ENCODE measurements around the gene APLNR.

Gene APLNR

DNA sequence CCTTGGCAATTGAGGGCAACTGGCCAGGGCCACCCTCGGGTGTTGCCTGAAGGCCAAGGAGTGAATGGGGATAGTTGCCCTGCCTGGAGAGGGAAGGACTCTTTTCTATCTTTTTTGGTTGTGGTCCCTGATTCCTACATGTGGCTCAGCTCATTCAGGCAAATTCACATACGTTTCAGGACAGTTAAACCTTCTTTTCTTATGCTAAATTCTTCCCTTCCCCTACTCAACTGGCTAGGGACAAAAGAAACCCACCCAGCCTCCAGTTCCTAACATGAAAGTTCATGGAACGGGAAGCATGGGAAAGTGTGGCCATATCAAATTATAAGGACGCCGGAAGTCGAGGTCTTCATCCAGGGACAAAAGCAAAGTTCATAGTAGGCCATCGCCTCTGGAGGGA lies 26.3 kb upstream of the APLNR start:
- ATAC-seq (no peak), DNase-seq (no peak)
- Mint-ChIP-seq H3K27me3 (peaks cover 22% of the 10 kb centered on the region), H3K27ac (no peak overlapping the region), H3K36me3 (ENCODE audit: low read depth) (no peaks in the 10 kb centered on the region), H3K9me3 (peaks cover 19% of the 10 kb centered on the region), H3K4me1 (no peaks in the 10 kb centered on the region), H3K4me3 (no peak overlapping the region)

DNA sequence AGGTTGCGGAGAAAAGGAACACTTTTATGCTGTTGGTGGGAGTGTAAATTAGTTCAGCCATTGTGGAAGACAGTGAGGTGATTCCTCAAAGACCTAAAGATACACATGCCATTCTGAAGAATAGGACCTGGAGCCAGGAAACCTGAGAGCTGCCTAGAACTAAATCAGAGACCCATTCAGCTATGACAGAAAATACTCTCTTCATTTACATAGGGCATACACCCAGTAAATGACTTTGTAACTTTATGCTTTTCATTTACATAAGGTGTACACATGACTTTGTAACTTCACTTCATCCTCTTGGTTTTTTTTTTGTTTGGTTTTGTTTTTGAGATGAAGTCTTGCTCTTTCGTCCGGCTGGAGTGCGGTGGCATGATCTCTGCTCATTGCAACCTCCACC lies 25.1 kb upstream of the APLNR start:
- peaks cover 15% of the 10 kb centered on the region for H3K9me3 Mint-ChIP-seq
- DNase-seq (no peak), ATAC-seq (no peak)
- no peak overlapping the region for H3K27ac Mint-ChIP-seq
- no peaks in the 10 kb centered on the region for H3K36me3 Mint-ChIP-seq (ENCODE audit: low read depth)
- no peaks in the 10 kb centered on the region for H3K4me1 Mint-ChIP-seq
- peaks cover 16% of the 10 kb centered on the region for H3K27me3 Mint-ChIP-seq
- H3K4me3 Mint-ChIP-seq = no peak overlapping the region

DNA sequence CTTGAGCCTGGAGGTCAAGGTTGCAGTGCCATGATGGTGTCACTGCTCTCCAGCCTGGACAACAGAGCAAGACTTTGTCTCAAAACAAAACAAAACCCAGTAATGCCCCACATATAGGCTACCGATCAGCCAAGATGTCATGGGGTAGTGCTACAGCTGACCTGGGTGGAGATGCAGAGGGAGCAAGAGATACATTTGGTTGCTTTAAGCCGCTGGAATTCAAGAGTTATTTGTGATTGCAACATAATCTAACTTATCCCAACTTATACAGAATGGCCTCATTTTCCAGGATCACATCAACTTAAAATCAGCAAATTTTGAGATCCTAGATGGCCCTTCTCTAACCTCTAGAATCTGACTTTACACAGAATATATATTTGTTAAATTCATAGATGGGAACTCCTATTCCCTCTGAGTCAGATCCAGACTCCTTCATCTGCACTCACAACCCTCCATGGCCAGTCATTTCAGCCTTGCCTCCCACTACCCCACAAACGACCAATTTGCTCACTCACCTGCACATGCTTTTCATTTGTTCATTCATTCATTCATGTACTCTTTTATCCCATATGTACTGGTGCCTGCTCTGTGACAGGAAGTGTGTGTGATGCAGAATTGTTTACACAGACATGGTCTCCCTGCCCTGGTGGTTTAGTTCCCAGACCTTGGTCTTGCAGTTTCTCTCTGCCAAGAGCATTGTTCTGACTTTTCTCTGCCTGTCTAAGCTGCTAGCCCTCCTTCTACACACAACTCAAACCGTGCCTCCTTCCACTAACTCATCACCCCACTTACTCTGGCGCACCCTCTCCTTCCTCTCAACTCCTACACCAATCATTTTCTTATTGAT lies 24.1 kb upstream of the APLNR start:
- H3K9me3 Mint-ChIP-seq = peaks cover 14% of the 10 kb centered on the region
- ATAC-seq = no peak
- DNase-seq = no peak
- H3K4me3 Mint-ChIP-seq = no peak overlapping the region
- H3K4me1 Mint-ChIP-seq = no peaks in the 10 kb centered on the region
- H3K27ac Mint-ChIP-seq = no peak overlapping the region
- H3K27me3 Mint-ChIP-seq = peaks cover 19% of the 10 kb centered on the region
- no peaks in the 10 kb centered on the region for H3K36me3 Mint-ChIP-seq (ENCODE audit: low read depth)

DNA sequence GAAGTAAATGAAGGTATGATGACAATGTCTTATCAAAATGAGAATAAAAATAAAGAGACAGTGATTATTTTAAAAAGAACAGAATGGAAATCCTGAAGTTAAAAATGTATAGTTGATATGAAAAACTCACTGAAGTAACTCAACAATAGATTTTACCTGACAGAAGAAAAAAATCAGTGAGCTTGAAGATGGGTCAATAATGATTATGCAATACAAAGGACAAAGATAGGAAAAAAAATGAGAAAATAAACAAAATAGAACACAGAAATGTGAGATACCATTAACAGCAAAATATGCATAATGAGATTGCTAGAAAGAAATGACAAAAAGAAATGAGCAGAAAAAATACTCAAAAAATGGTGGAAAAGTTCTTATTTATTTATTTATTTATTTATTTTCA lies 19.1 kb upstream of the APLNR start:
- no peaks in the 10 kb centered on the region for H3K36me3 Mint-ChIP-seq (ENCODE audit: low read depth)
- H3K4me1 Mint-ChIP-seq = no peaks in the 10 kb centered on the region
- H3K27ac Mint-ChIP-seq = no peak overlapping the region
- H3K9me3 Mint-ChIP-seq = peaks cover 7% of the 10 kb centered on the region
- no peak for ATAC-seq
- peaks cover 31% of the 10 kb centered on the region for H3K27me3 Mint-ChIP-seq
- H3K4me3 Mint-ChIP-seq = no peak overlapping the region
- no peak for DNase-seq

DNA sequence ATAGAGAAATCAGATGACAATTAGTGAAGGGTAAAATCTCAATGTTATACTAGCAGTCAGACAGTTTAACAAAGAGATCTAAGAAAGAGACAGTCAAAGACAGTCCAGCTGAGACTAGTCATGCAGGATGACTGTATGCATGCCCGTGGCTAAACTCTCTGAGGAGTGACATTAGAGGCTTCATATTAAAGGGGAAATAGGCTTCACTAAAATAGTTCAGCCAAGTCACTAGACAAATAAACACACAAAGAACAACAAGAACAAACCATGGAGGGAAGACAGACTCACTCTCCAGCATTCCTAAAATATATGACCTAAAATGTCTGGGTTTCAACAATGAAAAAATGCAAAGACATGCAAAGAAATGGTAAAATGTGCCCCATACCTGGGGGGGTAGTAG lies 18.6 kb upstream of the APLNR start:
- Mint-ChIP-seq H3K36me3 (ENCODE audit: low read depth) (no peaks in the 10 kb centered on the region), H3K4me3 (no peak overlapping the region), H3K9me3 (peaks cover 7% of the 10 kb centered on the region), H3K27me3 (peaks cover 31% of the 10 kb centered on the region), H3K27ac (no peak overlapping the region), H3K4me1 (no peaks in the 10 kb centered on the region)
- ATAC-seq (no peak), DNase-seq (no peak)

DNA sequence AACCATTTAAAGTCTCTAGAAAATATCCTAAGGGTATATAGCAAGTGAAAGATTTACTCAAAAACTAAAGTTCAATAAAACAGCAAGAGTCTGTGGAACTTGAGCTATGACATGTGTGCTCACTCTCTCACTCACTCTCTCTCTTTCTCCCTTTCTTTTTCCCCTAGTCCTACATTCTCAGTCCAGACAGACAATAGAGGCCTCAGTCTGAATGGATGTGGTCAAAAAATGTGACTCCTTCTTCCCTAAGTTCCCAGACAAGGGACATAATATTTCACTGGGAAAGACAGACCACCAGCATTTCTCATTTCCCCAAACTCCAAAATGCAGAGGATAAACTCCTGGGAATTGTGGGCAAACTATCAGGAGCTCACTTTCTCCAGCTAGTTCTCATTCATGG lies 17.6 kb upstream of the APLNR start:
- H3K4me1 Mint-ChIP-seq = peaks cover 2% of the 10 kb centered on the region
- no peak for ATAC-seq
- no peak overlapping the region for H3K4me3 Mint-ChIP-seq
- no peaks in the 10 kb centered on the region for H3K36me3 Mint-ChIP-seq (ENCODE audit: low read depth)
- H3K9me3 Mint-ChIP-seq = peaks cover 7% of the 10 kb centered on the region
- peaks cover 31% of the 10 kb centered on the region for H3K27me3 Mint-ChIP-seq
- no peak overlapping the region for H3K27ac Mint-ChIP-seq
- DNase-seq = no peak

DNA sequence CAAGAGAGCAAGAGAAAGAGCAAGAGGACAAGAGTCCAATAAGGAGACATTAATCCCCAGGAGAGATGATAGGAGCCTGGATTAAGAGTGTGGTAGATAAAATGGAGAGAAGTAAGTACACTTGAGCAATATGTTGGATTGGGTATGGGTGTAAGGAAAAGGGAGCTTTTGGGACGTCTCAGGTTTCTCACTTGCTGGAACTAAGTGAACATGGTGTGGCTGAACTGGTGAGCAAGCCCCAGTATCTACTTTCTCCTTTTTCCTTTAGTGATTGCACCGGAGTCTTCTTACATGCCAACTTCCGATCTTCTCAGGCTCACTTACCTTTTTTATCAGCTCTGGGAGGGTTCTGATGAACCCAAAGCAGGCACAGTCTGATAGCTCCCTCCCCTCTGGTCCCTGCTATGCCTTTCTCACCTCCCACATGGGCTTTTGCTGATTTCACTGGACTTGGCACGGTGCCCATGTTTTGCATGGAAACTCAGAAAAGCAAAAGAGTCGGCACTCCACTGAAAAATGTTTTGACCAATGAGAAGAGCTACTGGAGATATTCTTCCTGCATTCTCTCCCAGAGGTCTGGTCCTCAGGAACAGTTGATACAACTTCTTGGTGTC lies 14.5 kb upstream of the APLNR start:
- Mint-ChIP-seq H3K4me3 (no peak overlapping the region), H3K36me3 (ENCODE audit: low read depth) (no peaks in the 10 kb centered on the region), H3K27ac (no peak overlapping the region), H3K27me3 (peaks cover 31% of the 10 kb centered on the region), H3K9me3 (peaks cover 7% of the 10 kb centered on the region), H3K4me1 (peaks cover 2% of the 10 kb centered on the region)
- no peak for ATAC-seq
- DNase-seq = no peak

DNA sequence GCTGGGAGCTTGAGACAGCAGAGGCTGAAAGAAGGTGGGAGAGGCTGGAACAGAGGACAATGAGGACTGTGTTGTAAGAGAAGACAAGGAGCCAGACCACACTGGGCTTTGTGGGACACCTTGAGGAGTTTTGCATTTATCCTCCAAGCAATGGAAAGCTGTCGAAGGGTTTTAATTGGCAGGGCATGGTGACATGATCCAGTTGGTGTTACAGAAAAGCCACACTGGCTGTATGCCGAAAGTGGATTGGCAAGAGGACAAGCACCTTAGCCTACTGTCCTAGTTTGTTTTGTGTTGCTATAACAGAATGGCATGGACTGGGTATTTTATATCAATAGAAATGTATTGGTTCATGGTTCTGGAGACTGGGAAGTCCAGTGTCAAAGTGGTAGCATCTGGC lies 14.0 kb upstream of the APLNR start:
- H3K4me1 Mint-ChIP-seq = peaks cover 2% of the 10 kb centered on the region
- peaks cover 2% of the 10 kb centered on the region for H3K9me3 Mint-ChIP-seq
- no peaks in the 10 kb centered on the region for H3K36me3 Mint-ChIP-seq (ENCODE audit: low read depth)
- no peak overlapping the region for H3K4me3 Mint-ChIP-seq
- H3K27ac Mint-ChIP-seq = no peak overlapping the region
- H3K27me3 Mint-ChIP-seq = peaks cover 27% of the 10 kb centered on the region
- no peak for DNase-seq
- ATAC-seq = no peak

DNA sequence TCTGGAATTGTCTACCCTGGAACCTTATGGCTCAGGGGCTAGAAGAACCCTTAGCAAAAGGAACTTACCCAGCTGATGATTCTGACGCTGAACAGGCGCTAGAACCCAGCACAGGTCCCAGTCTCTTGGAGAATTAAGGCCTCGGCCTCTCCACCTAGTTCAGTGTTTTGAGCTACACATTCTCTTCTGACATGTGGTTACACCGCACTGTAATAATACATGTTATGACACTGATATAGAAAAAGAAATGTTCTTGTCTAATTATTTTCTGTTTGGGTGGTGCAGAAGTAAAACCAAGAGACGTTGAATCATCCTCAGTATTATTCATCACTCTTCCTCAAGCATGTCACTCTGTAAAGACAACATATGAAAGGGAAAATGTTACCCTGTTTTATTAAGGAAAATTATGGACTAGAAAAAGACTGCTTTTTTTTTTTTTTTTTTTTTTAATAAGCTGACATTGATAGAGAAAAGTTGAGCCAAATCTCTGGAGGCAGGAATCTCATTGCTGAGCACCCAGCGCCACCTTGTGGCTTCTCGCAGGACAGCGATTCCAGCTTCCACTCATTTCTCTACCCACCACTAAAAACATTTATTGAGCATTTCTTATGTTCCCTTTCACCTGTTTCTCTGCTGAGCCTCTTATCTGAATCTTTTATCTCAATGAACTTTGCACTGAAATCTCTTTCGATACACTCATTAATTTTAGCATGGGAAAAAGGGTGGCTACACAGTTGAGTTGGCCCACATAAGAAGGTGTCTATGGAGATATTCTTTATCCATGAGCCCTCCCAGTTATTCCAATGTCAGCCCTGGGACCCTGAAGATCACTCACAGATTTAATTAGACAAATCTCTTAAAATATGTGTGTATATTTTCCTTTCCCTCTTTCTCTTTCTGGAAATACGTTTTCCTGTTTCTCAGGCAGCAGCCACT lies 12.6 kb upstream of the APLNR start:
- DNase-seq (peak; percentile 60), ATAC-seq (peak; percentile 43)
- peaks cover 22% of the 10 kb centered on the region for H3K27me3 Mint-ChIP-seq
- H3K27ac Mint-ChIP-seq = no peak overlapping the region
- no peaks in the 10 kb centered on the region for H3K36me3 Mint-ChIP-seq (ENCODE audit: low read depth)
- H3K9me3 Mint-ChIP-seq = no peaks in the 10 kb centered on the region
- peaks cover 3% of the 10 kb centered on the region for H3K4me1 Mint-ChIP-seq
- no peak overlapping the region for H3K4me3 Mint-ChIP-seq

DNA sequence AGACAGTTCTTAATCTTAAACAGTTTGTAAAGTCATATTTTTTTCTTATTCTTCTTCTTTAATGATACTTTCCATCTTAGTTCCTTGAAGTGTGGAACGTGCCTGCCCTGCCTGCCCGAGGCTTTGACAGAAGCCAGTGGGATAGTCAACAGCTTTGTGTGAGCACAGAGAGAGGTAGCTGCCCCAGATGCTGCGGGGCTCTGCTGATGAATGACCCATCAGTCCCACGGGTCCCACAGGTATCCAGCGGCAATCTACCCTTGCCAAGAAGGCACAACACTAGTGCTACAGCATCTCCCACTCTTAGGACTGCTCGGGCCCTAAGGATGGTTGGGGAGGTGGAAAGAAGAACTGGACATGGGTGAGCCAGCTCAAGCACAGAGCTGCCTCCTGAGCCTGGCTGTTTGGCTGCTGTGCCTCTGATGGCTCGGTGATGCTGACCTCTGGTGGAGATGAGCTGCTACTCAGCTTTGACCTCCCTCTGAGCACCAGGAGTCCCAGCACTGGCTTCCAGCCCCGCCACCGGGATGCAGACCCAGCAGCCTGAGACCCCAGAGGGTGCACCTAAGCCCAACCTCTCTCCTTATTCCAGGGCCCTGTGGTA lies 11.8 kb upstream of the APLNR start:
- H3K9me3 Mint-ChIP-seq = no peaks in the 10 kb centered on the region
- H3K27ac Mint-ChIP-seq = no peak overlapping the region
- ATAC-seq (peak; percentile 70), DNase-seq (peak; percentile 23)
- H3K4me3 Mint-ChIP-seq = no peak overlapping the region
- peaks cover 4% of the 10 kb centered on the region for H3K4me1 Mint-ChIP-seq
- H3K27me3 Mint-ChIP-seq = peaks cover 19% of the 10 kb centered on the region
- H3K36me3 Mint-ChIP-seq (ENCODE audit: low read depth) = no peaks in the 10 kb centered on the region

DNA sequence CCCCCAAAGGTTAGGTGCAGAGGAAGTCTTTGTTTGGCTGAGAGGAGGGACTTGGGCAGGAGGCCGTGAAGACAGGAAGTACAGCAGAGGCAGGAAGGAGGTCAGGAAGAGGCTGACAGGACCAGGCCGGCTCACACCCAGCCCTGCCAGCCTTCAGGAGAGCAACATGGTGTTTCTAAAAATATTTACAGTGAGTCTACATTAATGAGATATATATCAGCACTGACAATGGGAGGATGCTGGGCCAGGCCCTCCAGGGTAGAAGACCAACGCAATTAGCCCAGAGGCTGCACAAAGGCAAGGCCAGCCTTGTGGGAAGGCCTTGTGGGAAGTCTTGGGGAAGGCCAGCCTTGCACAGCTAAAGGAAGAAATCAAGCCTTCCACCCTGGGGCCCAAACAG lies 7.9 kb upstream of the APLNR start:
- Mint-ChIP-seq H3K4me3 (no peak overlapping the region), H3K36me3 (ENCODE audit: low read depth) (no peaks in the 10 kb centered on the region), H3K27ac (no peak overlapping the region), H3K9me3 (no peaks in the 10 kb centered on the region), H3K27me3 (peaks cover 2% of the 10 kb centered on the region), H3K4me1 (peaks cover 3% of the 10 kb centered on the region)
- no peak for DNase-seq
- no peak for ATAC-seq

DNA sequence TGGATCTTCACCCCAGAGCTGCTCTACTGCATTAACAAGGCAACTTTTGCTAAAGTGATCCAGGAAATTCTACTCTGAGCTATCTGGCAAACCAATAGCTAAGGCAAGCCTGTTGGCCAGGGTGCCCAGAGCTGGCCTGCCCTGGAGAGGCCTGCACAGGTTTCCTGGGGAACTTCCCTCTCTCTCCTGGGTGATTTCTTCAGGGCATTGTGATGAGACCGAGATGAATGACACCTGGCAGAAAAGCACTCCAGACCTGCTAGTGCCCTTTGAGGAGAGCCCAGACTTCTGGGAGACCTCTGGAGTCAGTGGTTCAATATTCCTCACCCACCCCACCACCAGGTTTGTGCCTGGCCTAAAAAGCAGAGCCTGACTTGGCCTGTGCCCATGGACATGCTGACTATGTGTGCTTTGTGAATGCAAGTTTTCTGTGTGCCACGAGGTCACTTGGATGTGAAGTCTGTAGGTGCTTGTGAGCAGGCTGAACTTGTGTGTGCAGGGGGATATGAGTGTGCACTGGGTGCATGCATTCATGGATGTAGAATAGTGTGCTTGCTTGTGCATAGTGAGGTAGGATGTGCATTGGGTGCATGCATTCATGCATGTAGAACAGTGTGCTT lies 4.4 kb upstream of the APLNR start:
- no peak for DNase-seq
- peaks cover 15% of the 10 kb centered on the region for H3K27me3 Mint-ChIP-seq
- no peaks in the 10 kb centered on the region for H3K9me3 Mint-ChIP-seq
- H3K27ac Mint-ChIP-seq = no peak overlapping the region
- no peaks in the 10 kb centered on the region for H3K36me3 Mint-ChIP-seq (ENCODE audit: low read depth)
- no peak for ATAC-seq
- H3K4me1 Mint-ChIP-seq = peaks cover 4% of the 10 kb centered on the region
- no peak overlapping the region for H3K4me3 Mint-ChIP-seq

DNA sequence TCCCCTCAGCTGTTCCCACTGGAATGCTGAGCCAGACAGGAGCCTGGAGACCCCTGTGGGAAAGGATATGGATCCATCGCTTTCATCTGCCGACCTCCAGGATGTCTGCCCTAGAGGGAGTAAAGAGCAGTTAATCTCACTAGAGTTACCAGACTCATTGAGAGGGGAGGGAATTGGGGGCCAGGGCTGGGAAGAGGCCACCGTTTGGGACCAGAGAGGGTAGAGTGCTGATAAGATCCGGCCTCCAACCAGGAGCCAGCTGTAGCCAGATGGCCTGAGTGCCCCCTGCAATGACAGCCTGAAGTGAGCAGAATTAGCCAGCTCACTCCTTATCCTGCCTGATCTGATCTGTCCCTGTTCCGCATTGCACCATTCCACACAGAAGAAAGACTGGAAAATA lies 3.7 kb upstream of the APLNR start:
- Mint-ChIP-seq H3K36me3 (ENCODE audit: low read depth) (no peaks in the 10 kb centered on the region), H3K27me3 (peaks cover 20% of the 10 kb centered on the region), H3K27ac (no peak overlapping the region), H3K4me1 (peaks cover 4% of the 10 kb centered on the region), H3K4me3 (no peak overlapping the region), H3K9me3 (no peaks in the 10 kb centered on the region)
- DNase-seq (no peak), ATAC-seq (no peak)

DNA sequence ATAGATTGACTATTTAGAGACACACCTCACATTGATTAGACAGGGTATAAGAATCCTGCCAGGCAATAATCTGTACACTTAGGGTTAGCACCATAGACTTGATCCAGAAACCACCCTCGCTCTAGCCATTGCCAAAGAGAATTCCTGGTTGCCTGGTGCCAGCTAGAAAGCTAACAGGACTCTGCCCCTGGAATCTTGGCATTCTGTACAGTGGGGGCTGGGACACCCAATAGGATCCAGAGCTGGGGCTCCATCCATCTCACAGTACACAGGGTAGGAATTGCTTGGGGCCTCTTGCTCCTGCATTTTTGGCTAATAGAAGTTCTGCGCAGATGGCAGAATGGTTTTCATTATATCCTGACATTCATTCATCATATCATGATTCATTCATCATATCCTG lies 3.0 kb upstream of the APLNR start:
- Mint-ChIP-seq H3K4me1 (peaks cover 4% of the 10 kb centered on the region), H3K27ac (no peak overlapping the region), H3K9me3 (no peaks in the 10 kb centered on the region), H3K4me3 (no peak overlapping the region), H3K36me3 (ENCODE audit: low read depth) (no peaks in the 10 kb centered on the region), H3K27me3 (peaks cover 25% of the 10 kb centered on the region)
- DNase-seq (no peak), ATAC-seq (no peak)
